SK-N-MC (cell line): ENCODE results near the gene CFAP74.

Source experiments
- DNase-seq: peaks from one replicate; pipeline ENCODE4 v3.0.0-alpha.2; 2011; ENCODE audit warnings: low read depth, low spot score
- H3K27ac ChIP-seq: fragments of 200-600 bp; sonication (generic); 2 replicates; pipeline ENCODE4 v1.5.1; 2016; ENCODE audit warnings: mixed run types
- H3K36me3 ChIP-seq: fragments of 200-600 bp; sonication (generic); 2 replicates; pipeline ENCODE4 v1.6.1; 2017; ENCODE audit warnings: antibody characterized with exemption, low read length, mixed read lengths; ENCODE audit not compliant: insufficient read depth
- H3K4me3 ChIP-seq: fragments of 200-600 bp; sonication (generic); 2 replicates; pipeline ENCODE4 v1.5.1; 2016
- H3K9ac ChIP-seq: fragments of 200-600 bp; sonication (generic); 2 replicates; pipeline ENCODE4 v1.8.0; 2017; ENCODE audit warnings: mixed run types, mixed read lengths; ENCODE audit not compliant: insufficient read length
- H3K9me3 ChIP-seq: fragments of 200-600 bp; sonication (generic); 2 replicates; pipeline ENCODE4 v1.6.1; 2017; ENCODE audit warnings: low read depth, mild to moderate bottlenecking, antibody characterized with exemption, low read length, moderate library complexity, mixed read lengths
- EZH2 ChIP-seq: fragments of 200-600 bp; sonication (generic); IDR thresholded peaks from one replicate; pipeline ENCODE4 v1.6.1; 2017; ENCODE audit warnings: antibody characterized with exemption
- FOXP2 ChIP-seq: optimal IDR thresholded peaks from 2 replicates; pipeline ENCODE3; 2011; ENCODE audit warnings: mild to moderate bottlenecking, moderate library complexity; ENCODE audit not compliant: insufficient read depth; ENCODE audit errors: extremely low read length, control extremely low read depth
- POLR2AphosphoS5 ChIP-seq: IDR thresholded peaks from 2 replicates; pipeline ENCODE4 v1.6.1; 2012; ENCODE audit warnings: mild to moderate bottlenecking, low read depth, low read length, borderline replicate concordance

The CFAP74 gene

DNA sequence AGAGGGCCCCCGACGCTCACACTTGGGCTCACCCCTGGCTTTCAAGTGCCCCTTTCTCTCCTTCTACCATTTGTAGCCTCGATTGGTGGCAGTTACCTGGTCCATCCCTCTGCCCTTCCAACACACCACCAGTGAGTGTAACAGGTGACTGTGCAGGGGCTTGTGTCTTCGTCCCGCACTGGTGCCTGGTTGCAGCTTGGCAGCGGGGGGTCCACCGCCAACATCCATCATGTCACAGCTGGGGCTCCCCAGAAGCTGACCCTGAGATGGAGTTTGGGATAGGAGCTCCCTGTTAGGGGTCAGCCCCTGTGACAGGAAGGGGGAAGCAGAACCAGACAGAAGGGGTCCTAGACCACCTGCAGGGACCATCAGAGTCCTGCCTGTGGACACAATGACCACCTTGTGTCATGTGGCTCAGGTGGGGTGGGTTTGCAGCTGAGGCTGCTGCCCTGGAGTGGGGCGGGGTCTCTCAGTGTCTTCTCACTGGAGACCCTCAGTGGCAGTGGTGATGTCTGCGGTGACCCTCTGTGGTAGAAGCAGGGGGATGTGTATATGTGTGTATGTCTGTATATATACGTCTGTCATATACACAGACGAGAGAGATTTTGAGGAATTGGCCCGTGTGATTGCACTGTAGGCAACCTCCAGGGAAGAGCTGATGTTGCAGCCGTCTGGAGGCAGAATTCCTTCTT is 92.1 kb downstream of the CFAP74 start:
- no peak overlapping the region for H3K27ac ChIP-seq
- H3K4me3 ChIP-seq, result no peak overlapping the region
- H3K9me3 ChIP-seq, result no peaks in the 10 kb centered on the region
- no peak for TF ChIP-seq FOXP2
- TF ChIP-seq EZH2, result no peak
- TF ChIP-seq POLR2AphosphoS5, result no peak
- H3K36me3 ChIP-seq, result no peaks in the 10 kb centered on the region
- no peak overlapping the region for H3K9ac ChIP-seq
- DNase-seq, result no peak

DNA sequence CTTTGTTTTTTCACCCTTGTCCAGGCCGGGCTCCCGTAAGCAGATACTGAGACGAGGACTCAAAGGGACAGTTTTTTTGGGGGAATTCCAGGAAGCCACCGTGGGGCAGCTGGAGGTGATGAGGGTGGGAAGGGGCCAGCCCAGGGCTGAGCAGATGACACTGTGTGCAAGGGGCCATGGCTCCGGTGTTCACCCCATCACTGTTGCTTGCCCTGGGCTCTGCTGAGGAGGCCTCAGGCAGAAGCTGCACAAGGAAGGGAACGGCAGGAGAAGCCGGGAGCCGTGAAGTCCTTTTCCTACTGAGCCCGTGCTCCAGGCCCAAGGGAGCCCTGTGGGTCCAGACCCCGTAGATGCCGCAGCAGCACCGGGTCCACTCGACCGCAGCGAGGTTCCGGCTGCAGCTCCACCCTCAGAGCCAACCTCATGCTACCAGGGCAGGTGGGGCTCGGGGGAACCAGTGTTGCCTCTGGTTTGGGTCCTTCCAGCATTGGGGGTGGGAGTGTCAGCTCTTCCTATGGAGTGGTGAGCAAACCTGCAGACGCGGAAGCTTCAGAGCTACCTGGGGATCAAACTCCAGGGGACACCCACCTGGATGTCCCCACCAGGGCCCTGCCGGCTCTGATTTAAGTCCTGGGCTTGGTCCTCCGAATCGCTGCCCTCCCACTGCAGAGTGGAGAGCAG is 92.8 kb downstream of the CFAP74 start:
- Histone ChIP-seq H3K9me3 (no peaks in the 10 kb centered on the region), H3K4me3 (no peak overlapping the region), H3K36me3 (no peaks in the 10 kb centered on the region), H3K9ac (no peak overlapping the region), H3K27ac (0 out of 2 replicates have a peak overlapping the region, but pooled peaks have one; percentile 6)
- DNase-seq, result no peak
- TF ChIP-seq FOXP2 (no peak), POLR2AphosphoS5 (no peak), EZH2 (no peak)

DNA sequence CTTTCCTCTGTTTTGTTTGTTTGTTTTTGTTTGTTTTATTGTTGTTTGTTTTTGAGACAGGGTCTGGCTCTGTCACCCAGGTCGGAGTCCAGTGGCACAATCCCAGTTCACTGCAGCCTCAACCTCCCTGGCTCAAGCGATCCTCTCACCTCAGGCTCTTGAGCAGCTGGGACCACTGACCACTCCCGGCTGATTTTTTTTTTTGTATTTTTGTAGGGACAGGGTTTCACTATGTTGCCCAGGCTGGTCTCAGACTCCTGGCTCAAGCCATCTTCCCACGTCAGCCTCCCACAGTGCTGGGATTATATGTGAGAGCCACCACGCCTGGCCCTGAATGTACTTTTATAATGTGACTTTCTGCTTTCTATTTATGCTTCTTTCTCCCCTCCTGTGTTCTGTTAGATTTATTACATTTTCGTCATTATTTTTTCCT is 93.5 kb downstream of the CFAP74 start:
- no peaks in the 10 kb centered on the region for H3K9me3 ChIP-seq
- no peak overlapping the region for H3K4me3 ChIP-seq
- TF ChIP-seq EZH2 (no peak), POLR2AphosphoS5 (no peak), FOXP2 (no peak)
- H3K9ac ChIP-seq, result no peak overlapping the region
- peak overlapping the region; percentile 62; the same call in 1 of the 2 replicates for H3K27ac ChIP-seq
- H3K36me3 ChIP-seq, result no peaks in the 10 kb centered on the region
- DNase-seq, result no peak

DNA sequence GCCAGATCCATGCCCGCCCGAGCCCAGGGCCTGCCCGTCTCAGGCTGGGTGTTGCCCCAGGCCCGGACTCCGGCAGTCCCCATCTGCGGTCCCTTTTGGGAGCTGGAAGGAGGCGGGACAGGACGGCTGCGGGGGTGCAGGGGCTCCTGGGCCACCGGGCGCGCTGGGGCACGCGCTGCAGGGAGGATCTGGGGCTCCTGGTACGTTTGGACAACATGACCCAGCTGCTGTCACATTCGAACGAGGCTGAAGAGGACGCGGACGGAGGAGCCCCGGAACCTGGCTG is 95.1 kb downstream of the CFAP74 start:
- Histone ChIP-seq H3K4me3 (peak overlapping the region; percentile 83), H3K36me3 (no peaks in the 10 kb centered on the region), H3K9me3 (no peaks in the 10 kb centered on the region), H3K27ac (peak overlapping the region; percentile 52; the same call in 1 of the 2 replicates), H3K9ac (peak overlapping the region; percentile 81)
- TF ChIP-seq POLR2AphosphoS5 (no peak), EZH2 (no peak), FOXP2 (no peak)
- DNase-seq, result no peak

GRCh38 chr1:1907098-1907736 is 96.4 kb downstream of the CFAP74 start:
- no peak overlapping the region for H3K4me3 ChIP-seq
- no peak for DNase-seq
- peak overlapping the region; percentile 39 for H3K9ac ChIP-seq
- TF ChIP-seq FOXP2, result no peak
- no peak for TF ChIP-seq POLR2AphosphoS5
- no peak for TF ChIP-seq EZH2
- no peaks in the 10 kb centered on the region for H3K36me3 ChIP-seq
- H3K27ac ChIP-seq, result peak overlapping the region; percentile 79
- no peaks in the 10 kb centered on the region for H3K9me3 ChIP-seq

DNA sequence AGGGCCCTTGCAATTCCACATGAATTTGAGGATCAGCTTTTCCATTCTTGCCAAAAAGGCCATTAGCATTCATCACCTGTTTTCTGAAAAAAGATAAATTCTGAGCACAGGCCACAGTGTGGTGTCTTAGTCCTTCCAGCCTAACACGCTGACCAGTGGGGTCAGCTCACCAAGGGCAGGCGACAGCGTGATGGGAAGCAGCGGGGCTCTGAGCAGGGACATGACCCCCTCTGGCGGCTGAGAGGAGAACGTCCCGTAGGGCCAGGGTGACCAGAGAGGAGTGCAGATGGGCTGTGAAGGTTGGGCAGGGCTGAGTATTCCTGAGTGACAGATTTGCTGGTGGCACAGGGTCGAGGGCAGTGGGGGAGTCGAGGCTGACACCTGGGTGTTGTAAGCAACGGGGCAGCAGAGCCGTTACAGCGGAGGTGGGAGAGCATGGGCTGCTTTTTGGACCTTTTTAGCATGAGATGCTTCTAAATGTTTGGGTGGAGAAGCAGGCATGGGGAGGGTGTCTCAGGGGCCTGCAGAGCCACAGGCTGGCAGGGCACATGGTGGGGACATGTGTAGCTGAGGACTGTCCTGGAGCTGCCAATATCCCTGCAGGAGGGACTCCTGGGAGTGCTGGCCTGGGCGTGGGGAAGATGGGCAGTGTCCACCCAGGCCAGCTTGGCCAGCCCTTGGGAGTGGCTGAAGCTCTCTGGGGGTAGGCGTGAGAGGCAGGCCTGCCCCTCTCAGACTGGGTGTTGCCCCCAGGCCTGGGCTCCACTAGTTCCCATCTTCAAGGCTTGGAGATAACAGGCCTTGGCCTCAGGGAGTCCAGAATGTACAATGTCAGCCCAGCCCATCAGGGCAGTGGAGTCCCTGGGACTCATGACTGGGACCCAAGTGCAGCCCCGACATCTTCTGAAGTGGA is 97.1 kb downstream of the CFAP74 start:
- Histone ChIP-seq H3K4me3 (no peak overlapping the region), H3K36me3 (no peaks in the 10 kb centered on the region), H3K9me3 (no peaks in the 10 kb centered on the region), H3K9ac (peak overlapping the region; percentile 39), H3K27ac (peak overlapping the region; percentile 79; the same call in 1 of the 2 replicates)
- TF ChIP-seq FOXP2 (no peak), EZH2 (no peak), POLR2AphosphoS5 (no peak)
- no peak for DNase-seq

DNA sequence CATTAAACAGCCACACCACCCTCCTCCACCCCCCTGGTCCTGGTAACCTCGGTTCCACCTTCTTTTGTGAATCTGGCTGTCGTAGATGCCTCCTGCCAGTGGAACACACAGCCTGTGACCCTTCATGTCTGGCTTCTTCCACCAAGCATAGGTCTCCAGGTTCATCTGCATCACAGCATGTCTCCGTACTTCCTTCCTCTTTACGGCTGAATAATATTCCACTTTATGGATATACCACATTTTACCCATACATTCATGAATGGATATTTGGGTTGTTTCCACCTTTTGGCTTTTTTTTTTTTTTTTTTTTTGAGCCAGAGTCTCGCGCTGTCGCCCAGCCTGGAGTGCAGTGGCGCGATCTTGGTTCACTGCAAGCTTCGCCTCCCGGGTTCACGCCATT is 100.4 kb downstream of the CFAP74 start:
- no peak for DNase-seq
- no peak for TF ChIP-seq FOXP2
- TF ChIP-seq POLR2AphosphoS5, result no peak
- no peak for TF ChIP-seq EZH2
- no peak overlapping the region for H3K4me3 ChIP-seq
- H3K36me3 ChIP-seq, result no peaks in the 10 kb centered on the region
- H3K9me3 ChIP-seq, result no peaks in the 10 kb centered on the region
- no peak overlapping the region for H3K9ac ChIP-seq
- no peak overlapping the region for H3K27ac ChIP-seq

- Histone ChIP-seq H3K9me3 (no peaks in the 10 kb centered on the region), H3K36me3 (no peaks in the 10 kb centered on the region), H3K4me3 (no peak overlapping the region), H3K27ac (no peak overlapping the region), H3K9ac (no peak overlapping the region)
- no peak for TF ChIP-seq POLR2AphosphoS5
- no peak for TF ChIP-seq EZH2
- no peak for TF ChIP-seq FOXP2
- no peak for DNase-seq
These were observed 101.8 kb downstream of the CFAP74 start for GRCh38 chr1:1901641-1902294.
